Endodermal cell (in vitro differentiated cells): ENCODE measurements around the gene RSKR. TPM values are rescaled to one million over a fixed set of nuclear protein-coding genes. Genes with fewer than 3 reads are reported as not detected.
A peak's percentile ranks its signal among the peaks of the same experiment; 100 is the strongest.

Experiments used
- DNase-seq: peaks from one replicate; pipeline ENCODE4 v3.0.0-alpha.2; 2017
- H3K27ac ChIP-seq: 2 replicates; pipeline ENCODE4 v1.5.1; 2013; ENCODE audit warnings: mild to moderate bottlenecking, low read depth, low read length, moderate library complexity
- H3K27me3 ChIP-seq: 2 replicates; pipeline ENCODE4 v1.6.1; 2013; ENCODE audit warnings: mild to moderate bottlenecking, low read length, moderate library complexity; ENCODE audit not compliant: insufficient read depth, control insufficient read depth, poor library complexity, severe bottlenecking
- H3K36me3 ChIP-seq: 2 replicates; pipeline ENCODE4 v1.7.0; 2013; ENCODE audit warnings: mild to moderate bottlenecking, low read length, moderate library complexity; ENCODE audit not compliant: control insufficient read depth, insufficient read depth
- H3K4me1 ChIP-seq: one replicate; pipeline ENCODE4 v1.7.0; 2013; ENCODE audit warnings: low read length; ENCODE audit not compliant: control insufficient read depth, insufficient read depth
- H3K4me3 ChIP-seq: 2 replicates; pipeline ENCODE4 v1.5.1; 2013; ENCODE audit warnings: mild to moderate bottlenecking, low read length, moderate library complexity
- H3K9ac ChIP-seq: 2 replicates; pipeline ENCODE4 v1.6.1; 2013; ENCODE audit warnings: mild to moderate bottlenecking, low read length, moderate library complexity; ENCODE audit not compliant: poor library complexity, severe bottlenecking; ENCODE audit errors: extremely low read depth
- H3K9me3 ChIP-seq: 2 replicates; pipeline ENCODE4 v1.6.1; 2013; ENCODE audit warnings: mild to moderate bottlenecking, low read length, moderate library complexity; ENCODE audit not compliant: control insufficient read depth
- H3K27ac Mint-ChIP-seq: 2 replicates; pipeline ENCODE4 v1.8.0; 2020; ENCODE audit warnings: mixed read lengths
- H3K27me3 Mint-ChIP-seq: 2 replicates; pipeline ENCODE4 v1.8.0; 2021; ENCODE audit warnings: mild to moderate bottlenecking, mixed read lengths; ENCODE audit not compliant: insufficient read depth
- H3K36me3 Mint-ChIP-seq: 2 replicates; pipeline ENCODE4 v1.8.0; 2020; ENCODE audit warnings: low read depth, mixed read lengths
- H3K4me1 Mint-ChIP-seq: 2 replicates; pipeline ENCODE4 v1.8.0; 2020; ENCODE audit warnings: mixed read lengths
- H3K4me3 Mint-ChIP-seq: 2 replicates; pipeline ENCODE4 v1.8.0; 2020; ENCODE audit warnings: mild to moderate bottlenecking, moderate library complexity, mixed read lengths
- H3K9me3 Mint-ChIP-seq: 2 replicates; pipeline ENCODE4 v1.8.0; 2020; ENCODE audit warnings: mild to moderate bottlenecking, mixed read lengths
- CTCF ChIP-seq: fragments of 200-600 bp; sonication (generic); conservative IDR thresholded peaks from 2 replicates; pipeline ENCODE4 v1.5.0; 2021; ENCODE audit warnings: antibody characterized with exemption, mild to moderate bottlenecking
- WGBS, 2 experiments: methylation state at CpG; one replicate each; pipeline versions ENCODE4 v1.1.5 to v1.1.7; 2013; ENCODE audit warnings: missing lambda C conversion rate in 2 of 2, mixed read lengths in 1 of 2; ENCODE audit not compliant: insufficient coverage in 1 of 2, insufficient read length in 1 of 2; 5-methylcytosine and 5-hydroxymethylcytosine counted together
- total RNA-seq, 2 donors: library from RNA; stranded (reverse); fragmentation: NEBNext Ultra II Directional in 1 of 2; extraction: Animal tissue kit (Norgen Biotek cat#: 25700) in 1 of 2; gene quantifications; 2 replicates in 1 of 2; 3 replicates in 1 of 2; pipeline ENCODE4 v1.2.1, GENCODE V29; 2021

The RSKR gene
- total RNA-seq, 2 donors from 2014 or later: 25.5 to 27.6 TPM

- no peak for DNase-seq
- Histone ChIP-seq H3K9ac (no peak overlapping the region), H3K9me3 (no peaks in the 10 kb centered on the region), H3K27ac (no peak overlapping the region), H3K4me1 (peaks cover 4% of the 10 kb centered on the region), H3K4me3 (peak overlapping the region; percentile 89), H3K27me3 (no peaks in the 10 kb centered on the region), H3K36me3 (peaks cover 45% of the 10 kb centered on the region)
- Mint-ChIP-seq H3K36me3 (peaks cover 42% of the 10 kb centered on the region), H3K4me1 (peaks cover 23% of the 10 kb centered on the region), H3K27ac (peak overlapping the region; percentile 79), H3K4me3 (peak overlapping the region; percentile 81), H3K9me3 (no peaks in the 10 kb centered on the region), H3K27me3 (no peaks in the 10 kb centered on the region)
- no peak for TF ChIP-seq CTCF
- WGBS, 2 experiments: 92 to 95% methylated on average over 11 to 12 of the region's 12 CpGs
These were observed 32.2 kb upstream of the RSKR start for GRCh38 chr17:28646039-28646754.

GRCh38 chr17:28645576-28645939 is 31.6 kb upstream of the RSKR start:
- Histone ChIP-seq H3K4me1 (peaks cover 4% of the 10 kb centered on the region), H3K9me3 (no peaks in the 10 kb centered on the region), H3K4me3 (peak overlapping the region; percentile 89), H3K27me3 (no peaks in the 10 kb centered on the region), H3K9ac (peak overlapping the region; percentile 57), H3K36me3 (peaks cover 45% of the 10 kb centered on the region), H3K27ac (peak overlapping the region; percentile 15)
- Mint-ChIP-seq H3K4me3 (peak overlapping the region; percentile 81), H3K36me3 (peaks cover 40% of the 10 kb centered on the region), H3K4me1 (peaks cover 23% of the 10 kb centered on the region), H3K27ac (peak overlapping the region; percentile 79), H3K9me3 (no peaks in the 10 kb centered on the region), H3K27me3 (no peaks in the 10 kb centered on the region)
- no peak for DNase-seq
- WGBS, 2 experiments: 77 to 80% methylated on average over 7 to 8 of the region's 8 CpGs
- no peak for TF ChIP-seq CTCF

- Histone ChIP-seq H3K27me3 (no peaks in the 10 kb centered on the region), H3K4me1 (peaks cover 4% of the 10 kb centered on the region), H3K4me3 (peak within 1 kb of the TSS; percentile 89), H3K27ac (peak within 1 kb of the TSS; percentile 45), H3K9ac (peak within 1 kb of the TSS; percentile 57), H3K36me3 (peaks cover 48% of the 10 kb centered on the region), H3K9me3 (no peaks in the 10 kb centered on the region)
- H3K9me3 Mint-ChIP-seq: no peaks in the 10 kb centered on the region
- no peaks in the 10 kb centered on the region for H3K27me3 Mint-ChIP-seq
- peak within 1 kb of the TSS; percentile 79 for H3K27ac Mint-ChIP-seq
- H3K36me3 Mint-ChIP-seq: peaks cover 41% of the 10 kb centered on the region
- peak; percentile 99 for DNase-seq
- WGBS, 2 experiments: 1 to 2% methylated on average over 24 to 88 of the region's 89 CpGs
- H3K4me3 Mint-ChIP-seq: peak within 1 kb of the TSS; percentile 81
- peaks cover 23% of the 10 kb centered on the region for H3K4me1 Mint-ChIP-seq
- TF ChIP-seq CTCF: no peak
These were observed 31.0 kb upstream of the RSKR start, which contains the start of gene BLTP2 for GRCh38 chr17:28644787-28645575. Gene BLTP2 (minus strand): TSS chr17:28645158. CDS start chr17:28645056, 102 bp downstream.
